ENCODE measurements around the gene SPOCK1.

SPOCK1 gene

GRCh38 chr5:137350791-137351190 lies 148.3 kb downstream of the SPOCK1 start:
- Histone ChIP-seq H4K20me1 (ENCODE audit: insufficient read depth) (no peaks in the 10 kb centered on the region), H3K4me3 (IDR thresholded peaks at IDR 0.05; ENCODE audit: insufficient read depth, low read depth, low read length) (no peak overlapping the region), H3K4me2 (no peak overlapping the region), H3K36me3 (ENCODE audit: insufficient read depth) (no peaks in the 10 kb centered on the region), H3K27me3 (ENCODE audit: insufficient read depth, low read depth) (no peaks in the 10 kb centered on the region), H3K79me2 (ENCODE audit: insufficient read depth, low read depth) (no peaks in the 10 kb centered on the region), H2AFZ (ENCODE audit: low read depth) (no peak overlapping the region), H3K4me1 (ENCODE audit: low read depth, poor library complexity, severe bottlenecking) (no peaks in the 10 kb centered on the region), H3K9ac (no peak overlapping the region), H3K27ac (no peak overlapping the region)
- TF ChIP-seq, protein P1, sequence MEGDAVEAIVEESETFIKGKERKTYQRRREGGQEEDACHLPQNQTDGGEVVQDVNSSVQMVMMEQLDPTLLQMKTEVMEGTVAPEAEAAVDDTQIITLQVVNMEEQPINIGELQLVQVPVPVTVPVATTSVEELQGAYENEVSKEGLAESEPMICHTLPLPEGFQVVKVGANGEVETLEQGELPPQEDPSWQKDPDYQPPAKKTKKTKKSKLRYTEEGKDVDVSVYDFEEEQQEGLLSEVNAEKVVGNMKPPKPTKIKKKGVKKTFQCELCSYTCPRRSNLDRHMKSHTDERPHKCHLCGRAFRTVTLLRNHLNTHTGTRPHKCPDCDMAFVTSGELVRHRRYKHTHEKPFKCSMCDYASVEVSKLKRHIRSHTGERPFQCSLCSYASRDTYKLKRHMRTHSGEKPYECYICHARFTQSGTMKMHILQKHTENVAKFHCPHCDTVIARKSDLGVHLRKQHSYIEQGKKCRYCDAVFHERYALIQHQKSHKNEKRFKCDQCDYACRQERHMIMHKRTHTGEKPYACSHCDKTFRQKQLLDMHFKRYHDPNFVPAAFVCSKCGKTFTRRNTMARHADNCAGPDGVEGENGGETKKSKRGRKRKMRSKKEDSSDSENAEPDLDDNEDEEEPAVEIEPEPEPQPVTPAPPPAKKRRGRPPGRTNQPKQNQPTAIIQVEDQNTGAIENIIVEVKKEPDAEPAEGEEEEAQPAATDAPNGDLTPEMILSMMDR (conservative IDR thresholded peaks at IDR 0.05; ENCODE audit: low read depth, low read length): no peak

- Histone ChIP-seq H3K79me2 (ENCODE audit: insufficient read depth, low read depth) (no peaks in the 10 kb centered on the region), H3K27ac (no peak overlapping the region), H3K4me3 (IDR thresholded peaks at IDR 0.05; ENCODE audit: insufficient read depth, low read depth, low read length) (no peak overlapping the region), H3K27me3 (ENCODE audit: insufficient read depth, low read depth) (no peaks in the 10 kb centered on the region), H3K4me1 (ENCODE audit: low read depth, poor library complexity, severe bottlenecking) (no peaks in the 10 kb centered on the region), H3K9ac (no peak overlapping the region), H2AFZ (ENCODE audit: low read depth) (no peak overlapping the region), H3K36me3 (ENCODE audit: insufficient read depth) (no peaks in the 10 kb centered on the region), H4K20me1 (ENCODE audit: insufficient read depth) (no peaks in the 10 kb centered on the region), H3K4me2 (no peak overlapping the region)
- TF ChIP-seq, protein P1 (conservative IDR thresholded peaks at IDR 0.05; ENCODE audit: low read depth, low read length): no peak
Observed at GRCh38 chr5:137348759-137349158, 150.4 kb downstream of the SPOCK1 start.

DNA sequence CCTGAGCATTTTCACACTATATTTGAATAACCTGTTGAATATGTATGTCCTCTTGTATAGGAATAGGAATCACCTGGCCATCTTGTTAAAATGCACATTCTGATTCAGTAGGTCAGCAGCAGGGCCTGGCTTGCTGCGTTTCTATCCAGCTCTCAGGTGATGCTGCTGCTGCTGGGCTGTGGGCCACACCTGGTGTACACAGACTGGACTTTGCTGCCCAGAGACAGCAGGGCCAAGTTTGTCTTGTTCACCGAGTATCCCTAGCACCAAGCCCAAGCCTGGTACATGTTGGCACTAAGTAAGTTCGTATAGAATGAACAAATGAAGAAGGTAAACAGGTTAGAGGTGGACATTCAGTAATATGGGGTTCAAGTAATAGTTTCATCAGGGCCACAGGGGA lies 151.3 kb downstream of the SPOCK1 start:
- no peaks in the 10 kb centered on the region for H3K4me1 ChIP-seq (ENCODE audit: low read depth, poor library complexity, severe bottlenecking)
- H2AFZ ChIP-seq (ENCODE audit: low read depth): no peak overlapping the region
- TF ChIP-seq, protein P1 (conservative IDR thresholded peaks at IDR 0.05; ENCODE audit: low read depth, low read length): no peak
- H3K27ac ChIP-seq: no peak overlapping the region
- H3K4me3 ChIP-seq (IDR thresholded peaks at IDR 0.05; ENCODE audit: insufficient read depth, low read depth, low read length): no peak overlapping the region
- H3K79me2 ChIP-seq (ENCODE audit: insufficient read depth, low read depth): no peaks in the 10 kb centered on the region
- no peaks in the 10 kb centered on the region for H4K20me1 ChIP-seq (ENCODE audit: insufficient read depth)
- H3K27me3 ChIP-seq (ENCODE audit: insufficient read depth, low read depth): no peaks in the 10 kb centered on the region
- H3K9ac ChIP-seq: no peak overlapping the region
- H3K4me2 ChIP-seq: no peak overlapping the region
- H3K36me3 ChIP-seq (ENCODE audit: insufficient read depth): no peaks in the 10 kb centered on the region

GRCh38 chr5:137346281-137346680 lies 152.8 kb downstream of the SPOCK1 start:
- H3K4me2 ChIP-seq: no peak overlapping the region
- H3K4me1 ChIP-seq (ENCODE audit: low read depth, poor library complexity, severe bottlenecking): no peaks in the 10 kb centered on the region
- no peak overlapping the region for H3K27ac ChIP-seq
- no peak overlapping the region for H3K9ac ChIP-seq
- H3K27me3 ChIP-seq (ENCODE audit: insufficient read depth, low read depth): no peaks in the 10 kb centered on the region
- H4K20me1 ChIP-seq (ENCODE audit: insufficient read depth): no peaks in the 10 kb centered on the region
- H3K4me3 ChIP-seq (IDR thresholded peaks at IDR 0.05; ENCODE audit: insufficient read depth, low read depth, low read length): no peak overlapping the region
- no peaks in the 10 kb centered on the region for H3K79me2 ChIP-seq (ENCODE audit: insufficient read depth, low read depth)
- no peak overlapping the region for H2AFZ ChIP-seq (ENCODE audit: low read depth)
- no peaks in the 10 kb centered on the region for H3K36me3 ChIP-seq (ENCODE audit: insufficient read depth)
- TF ChIP-seq, protein P1 (conservative IDR thresholded peaks at IDR 0.05; ENCODE audit: low read depth, low read length): no peak
